Effector CD4-positive, alpha-beta T cell (primary cell): Measurements from ENCODE around the gene SPEM2.

ENCODE experiments used
- DNase-seq: peaks from one replicate; pipeline ENCODE4 v3.0.0-alpha.2; 2020

Gene SPEM2

DNA sequence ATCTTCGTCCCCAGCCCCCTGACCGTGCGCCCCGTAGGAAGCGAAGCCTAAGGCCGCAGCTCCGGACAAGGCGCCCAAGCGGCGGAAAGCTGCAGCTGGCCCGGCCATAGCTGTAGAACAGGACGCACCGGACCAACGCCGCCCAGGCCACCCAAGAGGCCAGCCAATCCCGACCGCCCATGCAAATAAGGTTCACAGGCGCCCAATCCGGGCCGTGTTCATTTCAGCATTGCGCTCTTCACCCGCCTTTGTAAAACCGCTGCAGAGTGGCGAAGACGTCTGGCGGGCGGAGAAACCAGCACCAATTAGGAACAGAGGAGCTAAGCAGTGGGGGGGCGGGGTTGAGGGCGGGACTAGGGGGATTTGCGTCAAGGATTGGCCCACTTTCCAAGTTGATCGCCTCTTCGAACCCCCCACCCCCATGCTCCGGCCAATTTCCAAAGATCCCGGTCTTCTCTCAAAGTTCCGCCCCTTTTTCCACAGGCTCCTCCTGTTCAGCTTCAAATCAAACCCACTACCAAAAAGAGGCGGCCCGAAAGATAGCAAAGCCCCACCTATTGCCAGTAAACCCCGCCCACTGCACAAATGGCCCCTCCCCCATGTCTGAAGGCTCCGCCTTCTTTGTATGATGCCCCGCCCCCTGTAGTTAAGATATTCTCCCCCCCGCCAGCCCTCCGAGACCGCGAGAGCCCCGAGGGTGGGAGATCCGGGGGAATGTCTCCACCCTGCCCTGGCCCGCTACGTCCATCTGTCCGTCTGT is 21.3 kb upstream of the SPEM2 start, which contains the start of gene TMEM256:
TMEM256 (minus strand) TSS at position 121 of the 760 bp plus-strand sequence; CDS start at position 108, 13 bp downstream.
- peak; percentile 93 for DNase-seq

DNA sequence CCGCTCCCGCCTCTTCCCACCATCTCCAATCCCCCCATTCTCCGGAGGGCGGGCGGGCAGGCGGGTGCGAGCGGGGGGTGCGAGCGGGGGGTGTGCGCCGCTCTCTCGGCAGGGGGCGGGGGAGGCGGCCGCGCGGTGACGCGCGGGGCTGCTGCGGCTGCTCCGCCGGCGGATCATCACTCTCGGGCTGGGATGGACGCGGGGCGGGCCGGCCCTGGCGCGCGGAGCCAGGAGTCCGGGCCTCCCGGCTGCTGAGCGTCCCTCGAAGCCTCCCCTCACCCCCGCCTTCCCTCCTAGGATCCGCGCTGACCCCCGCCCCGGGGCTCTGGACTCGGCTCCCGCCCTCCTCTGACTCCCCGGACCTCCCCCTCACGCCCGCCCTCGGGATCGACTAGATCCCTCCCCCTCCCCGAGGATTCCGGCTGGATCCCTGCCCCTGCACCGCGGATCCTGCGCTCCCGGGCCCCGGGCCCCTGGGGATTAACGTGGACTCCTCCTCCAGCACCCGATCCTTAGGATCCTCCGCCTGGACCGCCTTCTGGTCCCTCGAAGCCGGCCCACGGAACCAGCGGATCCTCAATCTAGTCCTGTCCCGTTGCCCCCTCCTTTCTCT is 20.6 kb upstream of the SPEM2 start:
- DNase-seq: peak; percentile 68

DNA sequence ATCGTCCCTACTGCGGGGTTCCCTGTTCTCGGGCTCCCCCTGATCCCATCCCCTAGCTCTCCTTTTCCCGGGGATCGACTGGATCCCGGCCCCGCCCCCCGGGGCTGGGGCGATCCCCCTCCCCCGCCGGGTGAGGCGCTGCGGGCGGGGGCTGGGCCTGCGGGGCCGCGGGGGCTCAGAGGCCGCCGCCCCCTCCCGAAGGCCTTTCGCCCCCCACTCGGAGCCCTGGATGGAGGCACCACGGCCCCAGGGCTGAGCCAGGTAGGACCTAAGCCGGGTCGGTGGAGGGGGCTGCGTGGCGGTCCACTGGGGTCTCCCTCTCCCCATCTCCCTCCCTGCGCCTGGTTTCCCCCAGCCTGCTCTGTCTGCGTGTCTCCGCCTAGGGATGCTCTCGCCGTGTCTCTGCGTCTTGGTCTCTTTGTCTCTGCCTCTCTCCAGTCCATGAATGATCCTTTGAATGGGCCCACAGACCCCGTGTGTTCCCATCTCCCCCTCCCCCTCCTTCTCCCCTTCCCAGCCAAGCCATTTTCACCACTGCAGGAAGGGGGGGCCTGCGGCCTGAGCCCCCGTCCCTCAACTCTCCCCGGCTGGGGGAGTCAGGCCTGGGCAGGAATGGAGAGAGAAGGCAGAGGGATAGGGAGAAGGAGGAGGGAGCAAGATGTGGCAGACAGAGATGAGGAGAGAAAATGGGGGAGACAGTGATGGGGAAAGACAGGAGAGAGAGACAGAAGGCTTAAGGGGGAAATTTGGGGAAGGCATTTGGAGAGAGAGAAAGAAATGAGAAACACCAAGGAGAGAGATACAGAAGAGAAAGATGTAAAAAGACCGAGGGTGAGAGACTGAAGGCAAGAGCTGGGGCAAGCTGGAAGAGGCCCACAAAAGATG is 19.8 kb upstream of the SPEM2 start:
- no peak for DNase-seq

DNA sequence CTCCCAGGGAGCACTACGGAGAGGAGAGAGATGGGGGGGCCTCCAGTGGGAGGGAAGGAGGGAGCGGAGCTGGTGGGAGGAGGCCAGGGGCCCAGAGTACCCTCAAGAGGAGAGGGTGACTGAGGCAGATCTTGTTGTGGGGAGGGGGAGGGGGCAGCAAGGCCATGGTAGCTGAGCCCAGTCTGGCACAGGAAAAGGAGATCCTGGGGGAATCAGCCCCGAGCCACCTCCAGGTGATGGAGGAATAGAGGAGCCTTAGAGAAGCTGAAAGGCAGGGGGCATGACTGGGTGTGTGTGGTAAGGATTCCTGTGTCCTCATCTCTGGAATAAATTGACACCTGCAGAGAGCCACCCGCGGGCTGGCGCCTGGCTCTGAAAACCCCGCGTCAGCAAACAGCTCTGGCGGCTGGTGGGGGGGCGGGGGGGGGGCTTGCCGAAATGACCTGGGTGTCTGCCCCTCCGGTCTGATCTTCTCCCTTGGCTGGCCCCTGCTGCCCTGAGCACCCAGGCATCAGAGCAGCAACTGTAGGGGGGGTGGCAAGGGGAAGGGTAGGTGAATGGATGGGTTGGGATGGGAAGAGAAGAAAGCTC is 19.1 kb upstream of the SPEM2 start:
- DNase-seq: no peak

DNA sequence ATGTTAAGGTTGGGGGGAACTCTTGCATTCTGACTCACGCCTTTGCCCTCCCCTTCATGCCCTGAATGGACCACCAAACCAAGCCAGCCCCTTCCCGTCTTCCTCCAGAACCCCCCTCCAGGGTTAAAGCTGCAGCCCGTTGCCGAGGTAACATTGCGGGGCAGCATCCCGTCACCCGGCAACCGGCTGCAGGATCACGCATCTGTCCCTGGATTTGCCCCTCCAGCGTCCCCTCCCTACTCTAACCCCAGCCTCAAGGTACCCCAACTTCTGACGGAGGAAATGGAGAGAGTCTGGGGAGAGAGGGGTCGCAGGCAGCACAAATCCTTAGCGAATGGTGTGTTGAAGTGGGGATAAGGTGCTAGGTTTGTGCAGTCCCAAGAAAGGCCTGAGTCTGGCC is 18.3 kb upstream of the SPEM2 start:
- no peak for DNase-seq

GRCh38 chr17:7407485-7408251 is 17.7 kb upstream of the SPEM2 start, which contains the start of gene NLGN2:
NLGN2 (plus strand) TSS chr17:7407845; CDS start chr17:7408256, 411 bp downstream.
- DNase-seq: no peak

GRCh38 chr17:7408252-7408727 is 17.1 kb upstream of the SPEM2 start:
- DNase-seq: no peak

DNA sequence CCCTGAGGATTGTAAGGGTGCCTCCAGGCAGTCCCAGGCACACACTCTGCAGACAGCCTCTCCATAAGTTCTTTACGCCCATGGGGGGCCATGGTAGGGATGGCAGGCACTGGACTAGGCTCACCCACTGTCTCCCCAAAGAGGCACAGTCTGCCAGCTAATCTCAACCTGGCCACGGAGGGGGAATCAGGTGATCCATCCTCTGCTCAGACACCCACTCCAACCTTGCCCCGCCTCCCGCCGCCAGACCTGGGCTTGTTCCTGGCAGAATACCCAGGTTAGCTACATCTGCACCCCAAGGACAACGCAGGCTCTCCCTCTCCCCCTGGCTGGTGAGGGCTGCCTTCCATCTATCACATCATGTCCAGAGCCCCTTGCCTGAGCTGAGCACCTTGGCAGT is 16.6 kb upstream of the SPEM2 start:
- DNase-seq: no peak

- DNase-seq: no peak
Measured at GRCh38 chr17:7409716-7410115, 15.7 kb upstream of the SPEM2 start.

DNA sequence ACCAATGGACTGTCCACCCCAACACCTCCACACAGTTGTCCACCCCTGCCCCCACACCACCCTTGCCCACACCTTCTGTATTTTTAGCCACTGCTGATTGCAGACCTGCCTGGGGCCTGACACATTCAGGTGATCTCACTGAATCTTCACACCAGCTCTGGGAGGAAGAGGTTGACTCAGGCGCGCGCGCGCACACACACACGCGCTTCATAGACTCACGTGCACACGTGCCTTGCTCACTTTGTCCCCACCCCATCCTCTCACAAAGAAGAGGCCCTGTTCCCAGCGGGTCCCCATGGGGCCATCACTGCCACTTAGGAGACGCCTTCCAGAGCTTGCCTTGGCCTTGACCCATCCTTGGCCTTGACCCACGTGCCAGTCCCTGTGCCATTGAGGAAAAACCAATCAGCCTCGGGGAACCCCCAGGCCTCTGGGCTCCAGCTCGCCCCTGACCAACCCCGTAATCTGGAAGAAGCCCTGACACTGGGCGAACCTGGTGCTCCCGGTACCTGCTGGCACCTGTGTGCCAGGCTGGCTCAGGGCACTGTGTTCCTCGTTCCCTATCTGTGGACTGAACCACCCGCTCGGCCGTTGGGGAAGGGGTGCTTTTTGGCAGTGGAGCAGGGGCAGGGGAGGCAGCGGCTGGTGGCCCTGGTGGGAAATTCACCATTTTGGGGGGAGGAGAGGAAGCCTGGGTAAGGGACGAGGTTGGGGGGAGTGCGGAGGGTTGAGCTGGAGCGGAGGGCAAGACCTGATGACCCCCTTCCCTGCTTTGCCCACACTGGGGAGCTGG is 14.6 kb upstream of the SPEM2 start:
- no peak for DNase-seq

DNA sequence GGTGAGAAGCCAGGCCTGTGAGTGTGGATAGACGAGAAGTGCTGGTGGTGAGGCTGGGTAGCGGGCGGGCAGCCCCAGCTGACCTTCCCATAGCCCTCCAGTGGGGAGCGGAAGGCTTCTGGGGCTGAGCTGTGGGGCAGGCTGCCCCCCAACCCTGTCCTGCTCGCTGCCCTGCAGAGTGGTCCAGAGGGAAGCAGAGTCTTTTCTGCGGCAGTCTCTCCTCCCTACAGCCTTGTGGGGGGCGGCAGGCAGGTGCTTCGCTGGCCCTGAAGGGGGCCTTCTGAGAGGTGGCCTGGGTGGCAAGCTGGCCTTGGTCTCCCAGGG is 14.0 kb upstream of the SPEM2 start:
- DNase-seq: no peak

DNA sequence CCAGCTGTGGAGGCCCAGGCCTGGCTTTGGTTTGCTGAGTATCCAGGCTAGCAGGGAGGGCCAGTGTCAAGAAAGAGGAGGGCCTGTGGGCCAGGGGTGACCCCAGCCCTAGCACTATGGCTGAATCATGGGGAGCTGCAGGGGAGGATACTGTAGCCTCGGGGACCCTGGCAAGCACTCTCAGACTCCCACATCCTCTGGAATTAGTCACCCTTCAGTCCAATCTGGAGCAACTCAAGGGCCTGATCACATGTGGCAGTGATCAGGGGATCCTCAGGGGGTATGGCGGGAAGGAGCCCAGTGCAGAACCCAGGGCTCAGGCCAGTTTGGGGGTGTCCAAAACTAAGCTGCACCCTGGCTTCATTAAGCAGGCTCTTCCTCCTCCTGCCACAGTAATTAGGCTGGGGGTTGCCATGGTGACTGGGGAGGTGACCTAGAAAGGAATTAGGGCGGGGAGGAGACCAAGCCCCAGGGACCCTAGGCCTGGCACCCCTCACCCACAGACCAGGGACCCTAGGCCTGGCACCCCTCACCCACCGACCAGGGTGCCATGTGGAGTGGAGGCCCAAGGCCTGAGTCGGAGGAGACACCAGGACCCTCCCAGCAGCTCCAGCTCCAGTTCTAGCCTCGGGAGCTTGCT is 11.9 kb upstream of the SPEM2 start:
- no peak for DNase-seq

DNA sequence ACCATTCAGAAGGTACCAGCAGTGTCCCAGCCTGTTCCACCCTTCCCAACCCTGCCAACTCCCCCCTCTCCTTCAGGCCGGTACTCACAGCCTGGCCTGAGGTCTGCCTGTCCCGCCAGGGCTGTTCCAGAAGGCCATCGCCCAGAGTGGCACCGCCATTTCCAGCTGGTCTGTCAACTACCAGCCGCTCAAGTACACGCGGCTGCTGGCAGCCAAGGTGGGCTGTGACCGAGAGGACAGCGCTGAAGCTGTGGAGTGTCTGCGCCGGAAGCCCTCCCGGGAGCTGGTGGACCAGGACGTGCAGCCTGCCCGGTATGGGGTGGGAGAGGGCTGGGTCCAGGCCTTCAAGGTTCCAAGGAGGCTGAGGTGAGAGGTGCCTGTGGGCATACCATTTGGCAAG is 10.6 kb upstream of the SPEM2 start:
- DNase-seq: no peak

DNA sequence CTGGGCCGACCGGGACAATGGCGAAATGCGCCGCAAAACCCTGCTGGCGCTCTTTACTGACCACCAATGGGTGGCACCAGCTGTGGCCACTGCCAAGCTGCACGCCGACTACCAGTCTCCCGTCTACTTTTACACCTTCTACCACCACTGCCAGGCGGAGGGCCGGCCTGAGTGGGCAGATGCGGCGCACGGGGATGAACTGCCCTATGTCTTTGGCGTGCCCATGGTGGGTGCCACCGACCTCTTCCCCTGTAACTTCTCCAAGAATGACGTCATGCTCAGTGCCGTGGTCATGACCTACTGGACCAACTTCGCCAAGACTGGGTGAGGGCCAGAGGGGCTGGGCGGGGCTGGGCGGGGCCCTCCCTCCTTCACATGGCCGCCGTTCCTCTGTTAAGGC is 9.6 kb upstream of the SPEM2 start:
- no peak for DNase-seq

- no peak for DNase-seq
Measured at GRCh38 chr17:7416323-7416722, 9.1 kb upstream of the SPEM2 start.

- DNase-seq: no peak
Measured at GRCh38 chr17:7417056-7417655, 8.3 kb upstream of the SPEM2 start.

- DNase-seq: no peak
Measured at GRCh38 chr17:7418472-7419152, 6.8 kb upstream of the SPEM2 start.

DNA sequence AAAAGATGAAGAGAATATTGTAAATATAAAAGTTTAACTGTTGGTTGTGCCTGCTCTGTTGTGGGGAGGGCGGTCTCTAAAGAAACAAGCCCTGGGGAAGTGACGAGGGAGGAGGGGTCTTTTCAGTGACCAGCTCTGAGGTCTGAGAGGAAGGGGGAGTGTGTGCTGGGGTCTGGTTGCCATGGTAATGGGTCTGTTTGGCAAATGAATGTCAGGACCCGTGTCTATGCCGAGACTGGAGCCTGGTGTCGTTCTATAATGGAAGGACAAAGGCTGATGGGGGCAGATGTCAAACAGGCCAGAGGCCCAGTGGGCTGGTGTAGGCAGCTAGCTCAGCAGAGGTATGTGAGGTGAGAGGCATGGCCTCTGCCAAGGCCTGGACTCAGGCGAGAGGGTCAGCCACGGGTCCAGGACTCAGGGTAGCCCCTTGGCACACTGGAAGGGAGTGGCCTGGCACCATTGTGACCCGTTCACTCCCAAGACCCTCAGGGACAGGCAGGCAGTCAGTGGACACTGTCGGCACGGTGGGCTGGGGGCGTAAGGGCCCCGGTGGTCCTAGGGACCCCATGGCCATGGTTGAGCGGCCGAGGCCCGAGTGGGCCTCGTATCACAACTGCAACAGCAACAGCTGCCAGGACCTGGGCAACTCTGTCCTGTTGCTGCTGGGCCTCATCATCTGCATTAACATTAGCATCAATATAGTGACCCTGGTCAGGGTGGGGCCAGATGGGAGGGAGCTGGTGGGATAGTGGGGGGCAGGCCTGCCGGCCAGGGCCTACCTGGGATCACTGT is 5.4 kb upstream of the SPEM2 start, which contains the start of gene SPEM1:
SPEM1 (plus strand) TSS at position 506 of the 792 bp plus-strand sequence; CDS start at position 567, 61 bp downstream.
- DNase-seq: no peak

DNA sequence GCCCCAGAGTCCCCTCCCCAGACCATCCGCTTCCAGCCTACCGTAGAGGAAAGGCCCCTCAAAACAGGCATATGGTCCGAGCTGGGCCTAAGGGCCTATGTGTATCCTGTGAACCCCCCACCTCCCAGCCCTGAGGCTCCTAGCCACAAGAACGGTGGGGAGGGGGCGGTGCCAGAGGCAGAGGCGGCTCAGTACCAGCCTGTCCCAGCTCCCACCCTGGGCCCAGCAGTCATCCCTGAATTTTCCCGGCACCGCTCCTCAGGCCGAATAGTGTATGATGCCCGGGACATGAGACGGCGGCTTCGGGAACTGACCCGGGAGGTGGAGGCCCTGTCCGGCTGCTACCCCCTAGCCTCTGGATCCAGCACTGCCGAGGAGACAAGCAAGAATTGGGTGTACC is 4.2 kb upstream of the SPEM2 start:
- DNase-seq: no peak
